Endothelial cell of umbilical vein (primary cell): ENCODE measurements around the gene MED27.

ENCODE experiments used
- CTCF ChIP-seq, 2 donors: IDR thresholded peaks; 1 replicate in 1 of 2; 2 replicates in 1 of 2; pipeline ENCODE4 v1.5.1; 2011; ENCODE audit warnings: low read length in 2 of 2, mild to moderate bottlenecking in 2 of 2, moderate library complexity in 2 of 2, control low read depth in 1 of 2, inconsistent platforms in 1 of 2, low read depth in 1 of 2; ENCODE audit not compliant: insufficient read depth in 1 of 2; ENCODE audit errors: extremely low read depth in 1 of 2
- MAX ChIP-seq: IDR thresholded peaks from 2 replicates; pipeline ENCODE4 v1.6.1; 2011; ENCODE audit not compliant: insufficient read depth, insufficient read length
- POLR2A ChIP-seq: IDR thresholded peaks from 2 replicates; pipeline ENCODE4 v1.6.1; 2012; ENCODE audit warnings: low read depth, mild to moderate bottlenecking, control low read depth, low read length
- POLR2AphosphoS5 ChIP-seq: IDR thresholded peaks from 2 replicates; pipeline ENCODE4 v1.6.1; 2012; ENCODE audit warnings: low read depth, mild to moderate bottlenecking, control low read depth, low read length, moderate library complexity; ENCODE audit not compliant: insufficient read depth

- TF ChIP-seq CTCF (IDR thresholded peaks at IDR 0.05; ENCODE audit: extremely low read depth in 1 of 2, insufficient read depth in 1 of 2, low read depth in 1 of 2, low read length in 2 of 2) (no peak), POLR2AphosphoS5 (no peak), MAX (no peak), POLR2A (no peak)
These were observed 180.1 kb downstream of the MED27 start for GRCh38 chr9:131899296-131900228.
